Activated CD4-positive, alpha-beta T cell treated with anti-CD3 and anti-CD28 coated beads for 36 hours (primary cell): Measurements from ENCODE around the gene CLSTN2. TPM values are rescaled to one million over a fixed set of nuclear protein-coding genes. Genes with fewer than 3 reads are reported as not detected.

Experiments
- ATAC-seq: fragments of 200-7000 bp; cut with Tn5 transposase; one replicate; pipeline ENCODE4 v1.10.0; 2021; ENCODE audit warnings: mild to moderate bottlenecking, moderate library complexity
- CTCF ChIA-PET: fragments of 350-600 bp; sonication (Branson Sonifier 250); formaldehyde crosslinking; loops from one replicate; lab custom pipeline; 2021; ENCODE audit warnings: antibody characterized with exemption; lab: Charles Lee
- POLR2A ChIA-PET: fragments of 350-600 bp; sonication (Branson Sonifier 250); formaldehyde crosslinking; loops from one replicate; lab custom pipeline; 2021; ENCODE audit warnings: antibody characterized with exemption, inconsistent platforms; lab: Charles Lee
- DNase-seq: peaks from one replicate; pipeline ENCODE4 v3.0.0-alpha.2; 2020
- H3K27ac Mint-ChIP-seq: one replicate; pipeline ENCODE4 v1.8.0; 2021; ENCODE audit warnings: mixed read lengths
- H3K27me3 Mint-ChIP-seq: one replicate; pipeline ENCODE4 v1.8.0; 2021; ENCODE audit warnings: mixed read lengths
- H3K36me3 Mint-ChIP-seq: one replicate; pipeline ENCODE4 v1.8.0; 2021; ENCODE audit warnings: low read depth, mixed read lengths
- H3K4me1 Mint-ChIP-seq: one replicate; pipeline ENCODE4 v1.8.0; 2021; ENCODE audit warnings: mixed read lengths
- H3K4me3 Mint-ChIP-seq: one replicate; pipeline ENCODE4 v1.8.0; 2021; ENCODE audit warnings: mild to moderate bottlenecking, moderate library complexity, mixed read lengths
- H3K9me3 Mint-ChIP-seq: one replicate; pipeline ENCODE4 v1.8.0; 2021; ENCODE audit warnings: low read depth, mixed read lengths
- intact Hi-C, 2 experiments: fragments of 100-400 bp; cut with DNase I in 1 of 2; cut with micrococcal nuclease in 1 of 2; formaldehyde crosslinking; loops; one replicate each; pipeline versions ENCODE4 v1.14.2 to v1.15.1; 2022 to 2024; cut with DNase I, micrococcal nuclease
- total RNA-seq, 2 experiments: library from RNA; stranded (reverse); gene quantifications; one replicate each; pipeline ENCODE4 v1.2.3, GENCODE V29; 2021

Gene CLSTN2
- total RNA-seq, 2 experiments from 2014 or later = not detected

GRCh38 chr3:140341203-140341602, 406.2 kb downstream of the CLSTN2 start:
- intact Hi-C loops = no loop called here
- CTCF ChIA-PET = no interaction called here
- Mint-ChIP-seq H3K4me1 (no peaks in the 10 kb centered on the region), H3K27ac (no peak overlapping the region), H3K27me3 (no peaks in the 10 kb centered on the region), H3K36me3 (no peaks in the 10 kb centered on the region), H3K4me3 (no peak overlapping the region), H3K9me3 (no peaks in the 10 kb centered on the region)
- ATAC-seq (no peak), DNase-seq (no peak)
- POLR2A ChIA-PET = no interaction called here

GRCh38 chr3:140341817-140342403, 406.9 kb downstream of the CLSTN2 start:
- intact Hi-C loops = no loop called here
- POLR2A ChIA-PET = no interaction called here

GRCh38 chr3:140342668-140343067, 407.7 kb downstream of the CLSTN2 start:
- no peak for DNase-seq
- ChIA-PET POLR2A (no interaction called here), CTCF (no interaction called here)
- ATAC-seq = no peak
- Mint-ChIP-seq H3K9me3 (no peaks in the 10 kb centered on the region), H3K4me1 (no peaks in the 10 kb centered on the region), H3K27ac (no peak overlapping the region), H3K36me3 (no peaks in the 10 kb centered on the region), H3K4me3 (no peak overlapping the region), H3K27me3 (peaks cover 5% of the 10 kb centered on the region)
- intact Hi-C loops = no loop called here

More at GRCh38 chr3:140341817-140342403, 406.9 kb downstream of the CLSTN2 start:
- Mint-ChIP-seq H3K27ac (no peak overlapping the region), H3K36me3 (no peaks in the 10 kb centered on the region), H3K9me3 (no peaks in the 10 kb centered on the region), H3K27me3 (peaks cover 3% of the 10 kb centered on the region), H3K4me3 (no peak overlapping the region), H3K4me1 (no peaks in the 10 kb centered on the region)
- no peak for DNase-seq
- no peak for ATAC-seq
- CTCF ChIA-PET = no interaction called here

- Mint-ChIP-seq H3K9me3 (no peaks in the 10 kb centered on the region), H3K4me1 (no peaks in the 10 kb centered on the region), H3K27ac (no peak overlapping the region), H3K27me3 (peaks cover 5% of the 10 kb centered on the region), H3K4me3 (no peak overlapping the region), H3K36me3 (no peaks in the 10 kb centered on the region)
- DNase-seq (no peak), ATAC-seq (no peak)
- ChIA-PET POLR2A (no interaction called here), CTCF (interaction anchor here (0.7 to 1.0 kb wide), 2 partner anchors 25 to 1492 kb away, joined by 3 read pairs; no protein-coding TSS in a partner anchor)
- intact Hi-C loops = no loop called here
Observed at GRCh38 chr3:140343211-140344081, 408.5 kb downstream of the CLSTN2 start.

- intact Hi-C loops = no loop called here
- ATAC-seq = no peak
- CTCF ChIA-PET = interaction anchor here (1.0 kb wide), 1 partner anchor 24 kb away, joined by 3 read pairs; no protein-coding TSS in a partner anchor
Observed at GRCh38 chr3:140344082-140344454, 409.1 kb downstream of the CLSTN2 start.

GRCh38 chr3:140344601-140345205, 409.7 kb downstream of the CLSTN2 start:
- Mint-ChIP-seq H3K9me3 (no peaks in the 10 kb centered on the region), H3K4me3 (no peak overlapping the region), H3K36me3 (no peaks in the 10 kb centered on the region), H3K27me3 (peaks cover 5% of the 10 kb centered on the region), H3K27ac (no peak overlapping the region), H3K4me1 (no peaks in the 10 kb centered on the region)
- ATAC-seq = no peak
- POLR2A ChIA-PET = no interaction called here
- intact Hi-C loops = no loop called here
- CTCF ChIA-PET = no interaction called here
- DNase-seq = no peak

More at GRCh38 chr3:140344082-140344454, 409.1 kb downstream of the CLSTN2 start:
- Mint-ChIP-seq H3K36me3 (no peaks in the 10 kb centered on the region), H3K27me3 (peaks cover 5% of the 10 kb centered on the region), H3K27ac (no peak overlapping the region), H3K4me3 (no peak overlapping the region), H3K4me1 (no peaks in the 10 kb centered on the region), H3K9me3 (no peaks in the 10 kb centered on the region)
- POLR2A ChIA-PET = no interaction called here
- no peak for DNase-seq

GRCh38 chr3:140347151-140347550, 412.2 kb downstream of the CLSTN2 start:
- H3K27me3 Mint-ChIP-seq = peaks cover 8% of the 10 kb centered on the region
- no peak for DNase-seq
- ATAC-seq = no peak
- H3K4me1 Mint-ChIP-seq = no peaks in the 10 kb centered on the region
- CTCF ChIA-PET = no interaction called here
- H3K4me3 Mint-ChIP-seq = no peak overlapping the region
- H3K9me3 Mint-ChIP-seq = no peaks in the 10 kb centered on the region
- POLR2A ChIA-PET = no interaction called here
- intact Hi-C loops = no loop called here
- no peak overlapping the region for H3K27ac Mint-ChIP-seq
- no peaks in the 10 kb centered on the region for H3K36me3 Mint-ChIP-seq

GRCh38 chr3:140349938-140350337, 415.0 kb downstream of the CLSTN2 start:
- POLR2A ChIA-PET = no interaction called here
- no peak overlapping the region for H3K27ac Mint-ChIP-seq
- ATAC-seq (no peak), DNase-seq (no peak)
- CTCF ChIA-PET = no interaction called here
- no peak overlapping the region for H3K4me3 Mint-ChIP-seq
- intact Hi-C loops = no loop called here
- H3K4me1 Mint-ChIP-seq = no peaks in the 10 kb centered on the region
- no peaks in the 10 kb centered on the region for H3K9me3 Mint-ChIP-seq
- no peaks in the 10 kb centered on the region for H3K36me3 Mint-ChIP-seq
- H3K27me3 Mint-ChIP-seq = peaks cover 12% of the 10 kb centered on the region

- Mint-ChIP-seq H3K4me3 (no peak overlapping the region), H3K4me1 (no peaks in the 10 kb centered on the region), H3K27ac (no peak overlapping the region), H3K36me3 (no peaks in the 10 kb centered on the region), H3K27me3 (peaks cover 16% of the 10 kb centered on the region), H3K9me3 (no peaks in the 10 kb centered on the region)
- POLR2A ChIA-PET = no interaction called here
- DNase-seq (no peak), ATAC-seq (no peak)
- intact Hi-C loops = no loop called here
- CTCF ChIA-PET = no interaction called here
Observed at GRCh38 chr3:140351466-140351865, 416.5 kb downstream of the CLSTN2 start.

GRCh38 chr3:140355481-140355880, 420.5 kb downstream of the CLSTN2 start:
- Mint-ChIP-seq H3K27me3 (peaks cover 11% of the 10 kb centered on the region), H3K4me1 (no peaks in the 10 kb centered on the region), H3K9me3 (peaks cover 1% of the 10 kb centered on the region), H3K27ac (no peak overlapping the region), H3K36me3 (no peaks in the 10 kb centered on the region), H3K4me3 (no peak overlapping the region)
- ChIA-PET POLR2A (no interaction called here), CTCF (no interaction called here)
- DNase-seq = no peak
- intact Hi-C loops = no loop called here
- no peak for ATAC-seq

GRCh38 chr3:140358686-140359085, 423.7 kb downstream of the CLSTN2 start:
- no peak for DNase-seq
- POLR2A ChIA-PET = no interaction called here
- no peak for ATAC-seq
- Mint-ChIP-seq H3K27me3 (peaks cover 6% of the 10 kb centered on the region), H3K4me3 (no peak overlapping the region), H3K9me3 (peaks cover 2% of the 10 kb centered on the region), H3K27ac (no peak overlapping the region), H3K36me3 (no peaks in the 10 kb centered on the region), H3K4me1 (no peaks in the 10 kb centered on the region)
- CTCF ChIA-PET = no interaction called here
- intact Hi-C loops = no loop called here
